ENCODE results near the gene NOL3.

Gene NOL3

GRCh38 chr16:67190041-67190440 lies 19.7 kb downstream of the NOL3 start, which contains the start of gene EXOC3L1:
EXOC3L1 (minus strand) TSS chr16:67190136; CDS start chr16:67189676, 460 bp downstream.
- DNase-seq (ENCODE audit: low read depth in 2 of 2): no peak

- no peak for DNase-seq (ENCODE audit: low read depth in 2 of 2)
Measured at GRCh38 chr16:67190448-67191399, 20.4 kb downstream of the NOL3 start.

- no peak for DNase-seq (ENCODE audit: low read depth in 2 of 2)
Measured at GRCh38 chr16:67191411-67191994, 21.2 kb downstream of the NOL3 start.

GRCh38 chr16:67191995-67192681 lies 21.8 kb downstream of the NOL3 start, which contains the start of gene E2F4:
E2F4 (plus strand) TSS chr16:67192155; CDS start chr16:67192228, 73 bp downstream.
- DNase-seq (ENCODE audit: low read depth in 2 of 2): peak; percentile 69 to 75

- DNase-seq (ENCODE audit: low read depth in 2 of 2): no peak
Measured at GRCh38 chr16:67192781-67193361, 22.5 kb downstream of the NOL3 start.

GRCh38 chr16:67193536-67193935 lies 23.2 kb downstream of the NOL3 start:
- DNase-seq (ENCODE audit: low read depth in 2 of 2): no peak

GRCh38 chr16:67194260-67194659 lies 23.9 kb downstream of the NOL3 start:
- DNase-seq (ENCODE audit: low read depth in 2 of 2): no peak

GRCh38 chr16:67195676-67196075 lies 25.3 kb downstream of the NOL3 start:
- DNase-seq (ENCODE audit: low read depth in 2 of 2): no peak

- DNase-seq (ENCODE audit: low read depth in 2 of 2): no peak
Measured at GRCh38 chr16:67196881-67197280, 26.5 kb downstream of the NOL3 start.

- no peak for DNase-seq (ENCODE audit: low read depth in 2 of 2)
Measured at GRCh38 chr16:67197704-67198103, 27.4 kb downstream of the NOL3 start.

- no peak for DNase-seq (ENCODE audit: low read depth in 2 of 2)
Measured at GRCh38 chr16:67198238-67198734, 27.9 kb downstream of the NOL3 start.

GRCh38 chr16:67199011-67199807 lies 28.9 kb downstream of the NOL3 start, which contains the start of gene ELMO3:
ELMO3 (plus strand) TSS chr16:67199131; CDS start chr16:67199327, 196 bp downstream.
- DNase-seq (ENCODE audit: low read depth in 2 of 2): no peak

- DNase-seq (ENCODE audit: low read depth in 2 of 2): no peak
Measured at GRCh38 chr16:67199808-67200198, 29.5 kb downstream of the NOL3 start.

GRCh38 chr16:67200491-67200890 lies 30.2 kb downstream of the NOL3 start:
- DNase-seq (ENCODE audit: low read depth in 2 of 2): no peak

- DNase-seq (ENCODE audit: low read depth in 2 of 2): no peak
Measured at GRCh38 chr16:67201411-67202345, 31.3 kb downstream of the NOL3 start.

- no peak for DNase-seq (ENCODE audit: low read depth in 2 of 2)
Measured at GRCh38 chr16:67202426-67202825, 32.1 kb downstream of the NOL3 start.

- DNase-seq (ENCODE audit: low read depth in 2 of 2): no peak
Measured at GRCh38 chr16:67202956-67203493, 32.7 kb downstream of the NOL3 start.

GRCh38 chr16:67204076-67204475 lies 33.7 kb downstream of the NOL3 start:
- no peak for DNase-seq (ENCODE audit: low read depth in 2 of 2)

GRCh38 chr16:67206129-67206837 lies 35.9 kb downstream of the NOL3 start:
- no peak for DNase-seq (ENCODE audit: low read depth in 2 of 2)

All from stimulated activated CD8-positive, alpha-beta memory T cell treated with anti-CD3 and anti-CD28 coated beads, Interleukin-7, amount 100 ng/mL, for 1 hour (primary cell).